ENCODE measurements around the gene HOXC11. TPM values are rescaled to one million over a fixed set of nuclear protein-coding genes. Genes with fewer than 3 reads are reported as not detected.

HOXC11 gene
- total RNA-seq, 4 donors from 2014 or later, result 4.9 to 10.7 (median 6.2) TPM

DNA sequence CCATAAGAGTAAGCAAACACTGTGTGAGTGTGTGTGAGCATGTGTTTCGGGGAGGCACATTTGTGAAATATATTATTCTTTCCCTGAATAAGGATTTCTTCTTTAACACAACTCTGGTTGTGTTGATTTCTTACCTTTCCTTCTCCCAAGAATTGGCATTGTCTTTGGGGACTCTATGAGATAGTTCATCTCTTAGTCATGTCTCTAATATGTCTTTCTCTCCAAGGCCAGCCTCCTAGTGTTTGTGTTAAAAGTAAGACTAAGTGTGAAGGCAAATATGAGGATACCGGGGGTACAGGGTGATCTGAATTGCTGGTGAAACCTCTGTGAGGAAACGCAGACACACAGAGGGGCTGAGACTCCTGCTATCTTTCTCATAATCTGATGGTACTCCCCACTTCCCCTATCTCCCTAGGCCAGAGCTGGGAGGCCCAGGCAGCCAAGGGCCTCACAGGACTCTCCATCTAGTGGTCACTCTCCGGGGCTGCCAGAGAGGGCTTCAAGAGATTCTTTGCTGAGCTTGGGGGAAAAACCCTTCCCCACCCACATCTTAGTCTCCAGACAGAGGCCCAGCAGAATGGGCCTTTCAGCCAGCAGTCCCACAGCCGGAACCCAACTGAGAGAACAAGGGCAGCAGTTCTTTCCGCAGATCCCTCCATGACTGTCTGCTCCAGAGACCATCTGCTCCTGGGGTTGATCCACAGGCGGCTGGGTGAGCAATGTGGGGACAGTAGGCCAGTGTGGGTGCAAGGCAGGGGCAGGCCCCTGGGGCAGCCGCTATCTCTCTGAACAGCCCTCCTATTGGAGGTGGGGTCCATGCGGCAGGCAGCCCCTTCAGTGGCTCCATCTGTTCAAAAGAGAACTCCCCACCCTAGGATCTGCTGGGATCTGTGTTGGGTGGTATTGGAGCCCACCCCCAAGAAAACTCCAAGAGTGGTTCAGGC is 24.0 kb upstream of the HOXC11 start:
- WGBS, 2 donors, result 68 to 76% methylated on average over 9 of the region's 9 CpGs
- H3K4me3 ChIP-seq (ENCODE audit: low read depth, poor library complexity, severe bottlenecking), result no peak overlapping the region
- DNase-seq (ENCODE audit: low spot score in 2 of 2), result peak in 1 of 2 donors; percentile 73
- TF ChIP-seq CTCF (IDR thresholded peaks at IDR 0.05) (no peak), POLR2A (IDR thresholded peaks at IDR 0.05) (no peak)
- intact Hi-C loops (cut with DNase I; ENCODE audit: low total_unique reads), result no loop called here

GRCh38 chr12:53949631-53950436 is 23.1 kb upstream of the HOXC11 start:
- TF ChIP-seq POLR2A (IDR thresholded peaks at IDR 0.05) (no peak), CTCF (IDR thresholded peaks at IDR 0.05) (no peak)
- no peak overlapping the region for H3K4me3 ChIP-seq (ENCODE audit: low read depth, poor library complexity, severe bottlenecking)
- 27 to 32% methylated on average over 31 to 34 of the region's 34 CpGs for WGBS, 2 donors
- DNase-seq (ENCODE audit: low spot score in 2 of 2), result peak in 1 of 2 donors; percentile 85
- intact Hi-C loops (cut with DNase I; ENCODE audit: low total_unique reads), result loop anchor here (5.0 kb wide), 1 partner anchor 158 kb away; no protein-coding TSS in a partner anchor

DNA sequence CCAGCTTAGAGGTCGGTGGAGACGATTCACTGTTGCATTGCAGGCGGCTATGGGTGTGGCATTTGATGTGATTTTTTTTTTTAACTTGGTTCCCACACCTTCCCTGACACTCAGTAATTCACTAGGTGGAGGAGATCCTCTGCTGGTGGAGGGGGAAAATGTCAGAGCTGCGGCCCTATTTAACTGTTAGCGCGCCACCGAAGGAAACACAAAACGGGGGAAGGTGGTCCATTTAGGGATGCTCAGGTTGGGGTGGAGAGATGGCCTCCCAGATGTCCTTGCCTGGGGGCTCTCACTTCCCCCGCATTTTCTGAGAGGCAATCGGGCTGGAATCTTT is 22.5 kb upstream of the HOXC11 start:
- intact Hi-C loops (cut with DNase I; ENCODE audit: low total_unique reads), result loop anchor here (5.0 kb wide), 1 partner anchor 158 kb away; no protein-coding TSS in a partner anchor
- no peak for DNase-seq (ENCODE audit: low spot score in 2 of 2)
- no peak overlapping the region for H3K4me3 ChIP-seq (ENCODE audit: low read depth, poor library complexity, severe bottlenecking)
- 17 to 18% methylated on average over 10 of the region's 10 CpGs for WGBS, 2 donors
- TF ChIP-seq CTCF (IDR thresholded peaks at IDR 0.05) (no peak), POLR2A (IDR thresholded peaks at IDR 0.05) (no peak)

DNA sequence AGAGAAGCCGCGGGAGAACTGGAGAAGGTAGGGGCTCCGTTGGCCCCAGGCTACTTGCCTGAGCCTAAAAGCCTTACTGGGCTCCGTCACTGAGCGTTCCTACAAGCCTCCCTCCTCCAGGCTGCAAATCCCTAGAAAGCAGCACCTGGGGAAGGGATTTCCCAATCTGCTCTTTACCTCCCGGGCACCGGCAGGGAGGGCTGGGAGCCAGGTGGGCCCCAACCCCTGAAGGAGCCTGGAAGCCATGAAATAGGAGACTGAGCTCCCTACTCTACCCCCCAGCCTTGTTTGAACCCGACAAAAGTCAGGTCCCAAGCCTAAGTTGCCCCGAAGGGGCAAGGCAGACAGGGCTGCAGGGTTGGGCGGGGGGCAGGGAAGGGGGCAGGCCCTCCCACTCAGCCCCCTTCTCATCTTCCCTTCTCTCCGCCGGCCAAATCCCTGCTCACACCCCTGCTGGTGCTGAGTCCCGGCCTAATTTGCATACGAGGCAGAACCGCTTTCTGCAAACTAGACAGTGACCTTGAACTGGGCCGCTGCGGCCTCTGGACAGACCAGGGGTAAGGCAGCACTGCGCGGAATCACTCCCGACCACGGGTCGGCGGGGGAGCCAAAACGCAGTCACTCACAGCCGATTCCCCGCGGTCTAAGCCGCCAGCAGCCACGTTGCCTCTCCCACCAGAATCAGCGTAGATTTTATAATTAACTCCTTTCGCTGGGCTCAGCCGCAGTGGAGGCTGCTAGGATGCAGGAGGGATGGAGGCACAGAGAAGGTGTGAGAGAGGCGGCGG is 21.9 kb upstream of the HOXC11 start:
- H3K4me3 ChIP-seq (ENCODE audit: low read depth, poor library complexity, severe bottlenecking), result no peak overlapping the region
- TF ChIP-seq CTCF (IDR thresholded peaks at IDR 0.05) (no peak), POLR2A (IDR thresholded peaks at IDR 0.05) (no peak)
- WGBS, 2 donors, result 39 to 50% methylated on average over 33 to 34 of the region's 34 CpGs
- intact Hi-C loops (cut with DNase I; ENCODE audit: low total_unique reads), result loop anchor here (5.0 kb wide), 1 partner anchor 159 kb away; no protein-coding TSS in a partner anchor
- DNase-seq (ENCODE audit: low spot score in 2 of 2), result no peak

DNA sequence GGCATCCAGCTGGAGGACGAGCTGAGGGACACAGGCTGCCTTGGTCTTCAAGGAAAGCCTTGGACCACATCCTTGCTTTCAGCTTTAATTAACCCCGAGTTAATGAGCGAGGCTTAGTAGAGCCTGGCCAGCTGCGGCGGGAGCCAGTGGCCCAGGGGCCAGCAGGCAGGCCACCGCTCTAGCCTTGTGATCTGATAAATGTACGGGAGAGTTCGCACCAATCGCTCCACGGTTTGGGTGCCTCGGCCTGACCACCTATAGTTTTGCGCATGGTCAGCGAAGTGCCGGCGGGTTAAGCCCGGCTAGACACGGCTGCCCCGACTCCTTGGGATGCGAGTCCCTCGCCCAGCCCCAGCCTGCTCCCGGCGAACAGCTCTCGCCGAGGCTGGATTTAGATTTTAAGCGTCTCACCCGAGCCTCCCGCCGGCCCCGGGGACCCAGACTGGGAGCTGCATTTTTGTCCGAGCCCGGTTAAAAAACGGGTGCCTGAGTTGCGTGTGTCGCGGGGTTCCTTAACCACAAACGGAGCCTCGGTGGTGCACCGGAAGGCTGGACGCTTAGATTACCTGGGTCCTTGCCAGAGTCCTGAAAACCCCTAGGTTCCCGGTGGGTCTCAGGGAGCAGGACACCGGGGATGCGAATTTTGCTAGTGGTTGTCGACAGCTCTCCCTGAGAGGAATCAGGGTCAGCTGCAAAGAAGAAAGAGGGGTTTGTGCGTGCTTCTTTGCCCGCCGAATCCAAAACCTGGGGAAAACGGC is 21.2 kb upstream of the HOXC11 start:
- 52 to 56% methylated on average over 46 to 47 of the region's 47 CpGs for WGBS, 2 donors
- no peak for DNase-seq (ENCODE audit: low spot score in 2 of 2)
- no peak overlapping the region for H3K4me3 ChIP-seq (ENCODE audit: low read depth, poor library complexity, severe bottlenecking)
- no peak for TF ChIP-seq POLR2A (IDR thresholded peaks at IDR 0.05)
- intact Hi-C loops (cut with DNase I; ENCODE audit: low total_unique reads), result loop anchor here (5.0 kb wide), 1 partner anchor 159 kb away; no protein-coding TSS in a partner anchor
